Mesenchymal stem cell (in vitro differentiated cells and primary cell): ENCODE measurements around the gene KLHL2.
A peak's percentile ranks its signal among the peaks of the same experiment; 100 is the strongest.

Experiments used
- DNase-seq: peaks from one replicate; pipeline ENCODE4 v3.0.0-alpha.2; 2013
- H2AFZ ChIP-seq: one replicate; pipeline ENCODE4 v1.6.1; 2013; ENCODE audit warnings: low read depth, mild to moderate bottlenecking, control low read depth, inconsistent platforms, low read length, moderate library complexity
- H2AK5ac ChIP-seq: 2 replicates; pipeline ENCODE4 v1.6.1; 2013; ENCODE audit warnings: low read length, moderate library complexity, mild to moderate bottlenecking, inconsistent platforms; ENCODE audit not compliant: severe bottlenecking
- H2BK120ac ChIP-seq: one replicate; pipeline ENCODE4 v1.6.1; 2013; ENCODE audit warnings: low read depth, mild to moderate bottlenecking, inconsistent platforms, low read length, moderate library complexity
- H2BK12ac ChIP-seq, 2 experiments: one replicate each; pipeline ENCODE4 v1.6.1; 2013; ENCODE audit warnings: inconsistent platforms in 2 of 2, low read length in 2 of 2, mild to moderate bottlenecking in 2 of 2, moderate library complexity in 2 of 2, control low read depth in 1 of 2
- H2BK15ac ChIP-seq: one replicate; pipeline ENCODE4 v1.6.1; 2013; ENCODE audit warnings: mild to moderate bottlenecking, low read depth, inconsistent platforms; ENCODE audit not compliant: poor library complexity, severe bottlenecking
- H2BK5ac ChIP-seq: 2 replicates; pipeline ENCODE4 v1.6.1; 2013; ENCODE audit warnings: low read depth, mild to moderate bottlenecking, low read length, control low read depth, inconsistent platforms; ENCODE audit not compliant: poor library complexity, severe bottlenecking
- H3K14ac ChIP-seq, 2 experiments: one replicate each; pipeline ENCODE4 v1.6.1; 2013; ENCODE audit warnings: inconsistent platforms in 2 of 2, low read length in 2 of 2, control low read depth in 1 of 2, mild to moderate bottlenecking in 1 of 2, moderate library complexity in 1 of 2
- H3K18ac ChIP-seq, 2 experiments: one replicate each; pipeline ENCODE4 v1.6.1; 2013; ENCODE audit warnings: inconsistent platforms in 2 of 2, low read length in 2 of 2, control low read depth in 1 of 2, low read depth in 1 of 2, mild to moderate bottlenecking in 1 of 2
- H3K23ac ChIP-seq, 2 experiments: one replicate each; pipeline ENCODE4 v1.6.1; 2013; ENCODE audit warnings: inconsistent platforms in 2 of 2, low read length in 2 of 2, mild to moderate bottlenecking in 2 of 2, moderate library complexity in 2 of 2, control low read depth in 1 of 2
- H3K27ac ChIP-seq: 2 replicates; pipeline ENCODE4 v1.5.1; 2013; ENCODE audit warnings: mild to moderate bottlenecking, moderate library complexity, low read length, control low read depth, inconsistent platforms; ENCODE audit not compliant: poor library complexity, severe bottlenecking
- H3K27me3 ChIP-seq, 2 experiments: 2 replicates each; pipeline versions ENCODE4 v1.6.1 to v1.7.0; 2013; ENCODE audit warnings: low read length in 2 of 2, mild to moderate bottlenecking in 2 of 2, moderate library complexity in 2 of 2, control low read depth in 1 of 2, inconsistent platforms in 1 of 2; ENCODE audit not compliant: control insufficient read depth in 1 of 2, insufficient read depth in 1 of 2
- H3K36me3 ChIP-seq, 2 experiments: 2 replicates each; pipeline versions ENCODE4 v1.6.1 to v1.7.0; 2013; ENCODE audit warnings: low read length in 2 of 2, control low read depth in 1 of 2, inconsistent platforms in 1 of 2, low read depth in 1 of 2, mild to moderate bottlenecking in 1 of 2; ENCODE audit not compliant: insufficient read depth in 2 of 2, control insufficient read depth in 1 of 2
- H3K4ac ChIP-seq, 2 experiments: one replicate each; pipeline ENCODE4 v1.6.1; 2013; ENCODE audit warnings: inconsistent platforms in 2 of 2, low read length in 2 of 2, mild to moderate bottlenecking in 2 of 2, moderate library complexity in 2 of 2, control low read depth in 1 of 2, low read depth in 1 of 2
- H3K4me1 ChIP-seq: 2 replicates; pipeline ENCODE4 v1.6.1; 2013; ENCODE audit warnings: low read depth, low read length, control low read depth; ENCODE audit not compliant: control insufficient read depth, insufficient read depth
- H3K4me2 ChIP-seq: 2 replicates; pipeline ENCODE4 v1.6.1; 2013; ENCODE audit warnings: low read length, mild to moderate bottlenecking, inconsistent platforms; ENCODE audit not compliant: poor library complexity, severe bottlenecking
- H3K4me3 ChIP-seq, 2 experiments: 2 replicates each; pipeline versions ENCODE4 v1.5.1 to v1.7.0; 2013; ENCODE audit warnings: low read length in 2 of 2, mild to moderate bottlenecking in 2 of 2, control low read depth in 1 of 2, low read depth in 1 of 2; ENCODE audit not compliant: insufficient read depth in 1 of 2
- H3K79me1 ChIP-seq: replicated peaks from 2 replicates; pipeline ENCODE4 v1.6.1; 2013; ENCODE audit warnings: mild to moderate bottlenecking, control low read depth, low read length, inconsistent platforms; ENCODE audit not compliant: poor library complexity, severe bottlenecking
- H3K9ac ChIP-seq: 2 replicates; pipeline ENCODE4 v1.7.0; 2013; ENCODE audit warnings: mild to moderate bottlenecking, low read length, moderate library complexity
- H3K9me3 ChIP-seq: 2 replicates; pipeline ENCODE4 v1.7.0; 2013; ENCODE audit warnings: mild to moderate bottlenecking, low read length; ENCODE audit not compliant: control insufficient read depth
- H4K8ac ChIP-seq: one replicate; pipeline ENCODE4 v1.6.1; 2013; ENCODE audit warnings: inconsistent platforms, mild to moderate bottlenecking, low read length, moderate library complexity
- H4K91ac ChIP-seq: one replicate; pipeline ENCODE4 v1.6.1; 2013; ENCODE audit warnings: mild to moderate bottlenecking, low read length, inconsistent platforms
- WGBS: methylation state at CpG from one replicate; pipeline ENCODE4 v1.1.7; 2013; ENCODE audit warnings: mixed read lengths; 5-methylcytosine and 5-hydroxymethylcytosine counted together

The KLHL2 gene

DNA sequence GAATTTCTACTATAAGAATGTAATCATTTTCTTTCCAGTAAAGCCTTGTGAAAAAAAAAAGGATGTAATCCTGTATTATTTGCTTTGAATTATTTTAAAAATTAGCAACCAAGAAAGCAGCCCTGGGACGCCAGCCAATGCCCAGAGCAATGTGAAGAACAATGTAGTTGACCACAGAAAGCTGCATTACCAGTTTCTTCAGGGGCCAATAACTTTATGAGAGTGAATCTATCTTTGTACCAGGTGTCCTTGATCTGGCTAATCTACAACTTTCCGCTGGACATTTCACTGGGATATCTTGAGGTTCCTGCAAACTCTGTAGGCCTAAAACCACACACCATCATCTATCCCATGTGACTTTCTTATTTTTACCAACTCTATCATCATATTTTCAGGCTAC lies 7.6 kb upstream of the KLHL2 start:
- Histone ChIP-seq H3K4ac (no peak overlapping the region), H4K91ac (no peak overlapping the region), H3K36me3 (no peaks in the 10 kb centered on the region), H3K4me2 (no peak overlapping the region), H4K8ac (no peak overlapping the region), H2AK5ac (no peak overlapping the region), H3K4me1 (no peaks in the 10 kb centered on the region), H3K14ac (no peak overlapping the region), H2BK120ac (no peak overlapping the region), H3K4me3 (no peak overlapping the region), H3K79me1 (no peaks in the 10 kb centered on the region), H2BK12ac (no peak overlapping the region), H2BK5ac (no peak overlapping the region), H3K9ac (no peak overlapping the region), H3K18ac (no peak overlapping the region), H3K27me3 (no peaks in the 10 kb centered on the region), H3K27ac (no peak overlapping the region), H2AFZ (no peak overlapping the region), H2BK15ac (no peak overlapping the region), H3K9me3 (no peaks in the 10 kb centered on the region), H3K23ac (no peak overlapping the region)
- 94% methylated on average over 2 of the region's 2 CpGs for WGBS
- DNase-seq = no peak

- Histone ChIP-seq H3K9me3 (no peaks in the 10 kb centered on the region), H3K18ac (no peak overlapping the region), H2AFZ (no peak overlapping the region), H2BK15ac (no peak overlapping the region), H3K14ac (no peak overlapping the region), H3K4me3 (no peak overlapping the region), H2AK5ac (no peak overlapping the region), H3K27me3 (no peaks in the 10 kb centered on the region), H2BK12ac (no peak overlapping the region), H3K23ac (no peak overlapping the region), H2BK5ac (no peak overlapping the region), H3K27ac (no peak overlapping the region), H3K4ac (no peak overlapping the region), H3K4me1 (peaks cover 4% of the 10 kb centered on the region), H3K36me3 (no peaks in the 10 kb centered on the region), H3K79me1 (peaks cover 1% of the 10 kb centered on the region), H4K91ac (no peak overlapping the region), H3K4me2 (no peak overlapping the region), H2BK120ac (no peak overlapping the region), H3K9ac (no peak overlapping the region), H4K8ac (no peak overlapping the region)
- WGBS = no CpG with 5 or more reads among the region's 1 CpG
- no peak for DNase-seq
These were observed 5.6 kb upstream of the KLHL2 start for GRCh38 chr4:165201806-165202205.

DNA sequence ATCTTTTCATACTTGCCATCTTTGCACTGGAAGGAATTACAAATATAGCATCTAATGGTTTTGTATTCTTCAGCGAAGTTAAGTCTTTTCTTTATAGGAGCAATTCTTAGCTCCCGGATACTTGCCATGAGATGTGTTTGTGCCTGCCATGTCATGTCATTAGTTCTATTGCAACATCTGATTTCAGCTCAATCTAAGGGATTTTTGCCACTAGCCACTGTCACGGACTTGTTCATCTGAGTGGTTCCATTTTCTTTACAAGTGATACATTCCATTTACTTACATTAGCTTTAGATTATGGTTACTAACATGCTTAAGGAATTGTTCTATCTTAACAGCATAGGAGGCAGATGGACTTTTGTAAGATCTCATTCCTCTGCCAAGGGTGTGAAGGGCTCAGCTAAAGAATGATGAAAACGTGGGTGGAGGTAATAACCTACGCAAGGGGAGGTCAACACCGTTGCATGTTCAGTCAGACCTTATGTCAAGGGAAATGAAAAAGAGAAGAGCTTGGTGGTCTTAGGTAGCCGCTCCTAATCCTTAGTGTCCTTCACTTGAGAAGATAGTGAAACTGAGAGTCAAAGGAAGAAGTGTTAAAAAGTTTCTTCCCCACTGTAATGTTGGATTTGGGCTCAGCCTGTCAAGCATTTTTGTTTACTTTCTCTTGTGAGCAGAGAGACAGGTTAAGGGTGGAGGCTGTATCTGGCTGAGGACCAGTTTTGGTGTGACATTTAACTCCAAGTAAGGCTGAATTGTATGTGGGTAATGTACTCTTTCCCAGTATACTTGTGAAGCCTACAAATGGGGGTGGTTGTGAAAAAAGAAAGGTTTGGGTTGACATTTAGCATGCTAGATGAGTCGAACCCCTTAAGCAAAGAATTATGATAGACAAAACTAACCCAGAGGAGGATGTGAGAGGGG lies 3.6 kb upstream of the KLHL2 start:
- Histone ChIP-seq H3K18ac (no peak overlapping the region), H4K8ac (no peak overlapping the region), H3K4me2 (no peak overlapping the region), H2BK12ac (no peak overlapping the region), H3K4ac (no peak overlapping the region), H3K36me3 (no peaks in the 10 kb centered on the region), H3K27ac (no peak overlapping the region), H3K9ac (no peak overlapping the region), H3K23ac (no peak overlapping the region), H2BK120ac (no peak overlapping the region), H3K4me3 (no peak overlapping the region), H2AK5ac (no peak overlapping the region), H3K14ac (no peak overlapping the region), H2BK5ac (no peak overlapping the region), H3K27me3 (no peaks in the 10 kb centered on the region), H2BK15ac (no peak overlapping the region), H3K9me3 (no peaks in the 10 kb centered on the region), H3K4me1 (peaks cover 6% of the 10 kb centered on the region), H4K91ac (no peak overlapping the region), H3K79me1 (peaks cover 6% of the 10 kb centered on the region), H2AFZ (no peak overlapping the region)
- 94% methylated on average over 6 of the region's 8 CpGs for WGBS
- no peak for DNase-seq

DNA sequence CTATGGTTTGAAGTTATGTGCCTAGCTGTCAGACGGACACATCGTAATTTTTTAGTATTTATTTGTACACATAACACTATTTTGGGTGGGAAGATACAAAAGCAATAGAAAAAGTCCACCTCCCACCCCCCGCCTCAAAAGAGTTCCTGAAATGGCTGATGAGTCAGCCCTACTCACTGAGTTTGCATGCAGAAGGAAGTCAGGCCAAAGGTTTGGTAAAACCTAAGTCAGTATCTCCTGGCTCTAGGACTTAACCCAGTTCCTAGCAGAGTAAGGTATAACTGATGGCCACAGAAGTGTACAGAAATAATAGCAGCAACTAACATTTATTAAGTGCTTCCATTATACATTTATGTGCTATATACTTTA lies 2.9 kb upstream of the KLHL2 start:
- H2AFZ ChIP-seq = no peak overlapping the region
- H2BK15ac ChIP-seq = no peak overlapping the region
- no peak overlapping the region for H2BK120ac ChIP-seq
- no peak overlapping the region for H3K23ac ChIP-seq
- H3K27ac ChIP-seq = no peak overlapping the region
- no peak overlapping the region for H2AK5ac ChIP-seq
- H2BK12ac ChIP-seq = no peak overlapping the region
- H3K27me3 ChIP-seq = no peaks in the 10 kb centered on the region
- no peak overlapping the region for H2BK5ac ChIP-seq
- H4K91ac ChIP-seq = no peak overlapping the region
- H3K4me1 ChIP-seq = peaks cover 8% of the 10 kb centered on the region
- no peak overlapping the region for H3K14ac ChIP-seq
- peaks cover 6% of the 10 kb centered on the region for H3K79me1 ChIP-seq
- no peak overlapping the region for H3K18ac ChIP-seq
- DNase-seq = peak; percentile 36
- no peak overlapping the region for H3K4me2 ChIP-seq
- H3K9ac ChIP-seq = no peak overlapping the region
- WGBS = 18% methylated on average over 1 of the region's 3 CpGs
- H3K4ac ChIP-seq = no peak overlapping the region
- no peak overlapping the region for H4K8ac ChIP-seq
- H3K4me3 ChIP-seq = no peak overlapping the region
- H3K9me3 ChIP-seq = no peaks in the 10 kb centered on the region
- no peaks in the 10 kb centered on the region for H3K36me3 ChIP-seq
